H9 (cell line): ENCODE results near the gene ERCC4. TPM values are rescaled to one million over a fixed set of nuclear protein-coding genes. Genes with fewer than 3 reads are reported as not detected.

Experiments used
- DNase-seq: peaks from one replicate; pipeline ENCODE4 v3.0.0-alpha.2; 2017
- H2AFZ ChIP-seq: one replicate; pipeline ENCODE4 v1.6.1; 2013; ENCODE audit warnings: mild to moderate bottlenecking, low read length, control low read depth, moderate library complexity
- H2AK5ac ChIP-seq: 2 replicates; pipeline ENCODE4 v1.6.1; 2013; ENCODE audit warnings: low read length, control low read depth, mixed read lengths; ENCODE audit not compliant: insufficient read length
- H2BK120ac ChIP-seq: one replicate; pipeline ENCODE4 v1.6.1; 2013; ENCODE audit warnings: low read depth, mild to moderate bottlenecking, low read length, control low read depth, inconsistent platforms; ENCODE audit not compliant: poor library complexity, severe bottlenecking
- H2BK12ac ChIP-seq: 2 replicates; pipeline ENCODE4 v1.6.1; 2013; ENCODE audit warnings: low read length, control low read depth, mixed read lengths, low read depth; ENCODE audit not compliant: insufficient read length
- H2BK15ac ChIP-seq: 2 replicates; pipeline ENCODE4 v1.6.1; 2013; ENCODE audit warnings: low read depth, low read length, control low read depth
- H2BK20ac ChIP-seq: one replicate; pipeline ENCODE4 v1.6.1; 2013; ENCODE audit warnings: low read depth, mild to moderate bottlenecking, low read length, control low read depth, inconsistent platforms; ENCODE audit not compliant: poor library complexity, severe bottlenecking
- H2BK5ac ChIP-seq: 2 replicates; pipeline ENCODE4 v1.6.1; 2013; ENCODE audit warnings: low read length, control low read depth, mixed read lengths; ENCODE audit not compliant: insufficient read length
- H3K14ac ChIP-seq: 2 replicates; pipeline ENCODE4 v1.6.1; 2013; ENCODE audit warnings: low read length, control low read depth; ENCODE audit not compliant: insufficient read depth
- H3K18ac ChIP-seq: 2 replicates; pipeline ENCODE4 v1.6.1; 2013; ENCODE audit warnings: low read depth, mild to moderate bottlenecking, mixed read lengths, low read length, control low read depth; ENCODE audit not compliant: insufficient read length
- H3K23ac ChIP-seq: 2 replicates; pipeline ENCODE4 v1.6.1; 2013; ENCODE audit warnings: low read length, control low read depth, mixed read lengths, low read depth; ENCODE audit not compliant: insufficient read length
- H3K23me2 ChIP-seq: 2 replicates; pipeline ENCODE4 v1.6.1; 2013; ENCODE audit warnings: low read depth, mild to moderate bottlenecking, mixed read lengths, low read length, control low read depth; ENCODE audit not compliant: insufficient read length, poor library complexity, severe bottlenecking
- H3K27ac ChIP-seq: 2 replicates; pipeline ENCODE4 v1.5.1; 2013; ENCODE audit warnings: low read length, control low read depth, mixed read lengths, low read depth; ENCODE audit not compliant: insufficient read length
- H3K27me3 ChIP-seq: 2 replicates; pipeline ENCODE4 v1.6.1; 2013; ENCODE audit warnings: low read length, control low read depth, inconsistent platforms; ENCODE audit not compliant: insufficient read depth
- H3K4ac ChIP-seq: 2 replicates; pipeline ENCODE4 v1.6.1; 2013; ENCODE audit warnings: low read depth, mild to moderate bottlenecking, control low read depth, inconsistent platforms, low read length, moderate library complexity
- H3K4me1 ChIP-seq: 2 replicates; pipeline ENCODE4 v1.6.1; 2013; ENCODE audit warnings: low read length, control low read depth, inconsistent platforms; ENCODE audit not compliant: insufficient read depth
- H3K4me2 ChIP-seq: 2 replicates; pipeline ENCODE4 v1.6.1; 2013; ENCODE audit warnings: low read length, control low read depth, mixed read lengths; ENCODE audit not compliant: insufficient read length, insufficient read depth
- H3K56ac ChIP-seq: 2 replicates; pipeline ENCODE4 v1.6.1; 2013; ENCODE audit warnings: low read depth, mild to moderate bottlenecking, mixed read lengths, low read length, control low read depth; ENCODE audit not compliant: insufficient read length
- H3K79me1 ChIP-seq: 2 replicates; pipeline ENCODE4 v1.6.1; 2013; ENCODE audit warnings: low read depth, mild to moderate bottlenecking, moderate library complexity, low read length, control low read depth, inconsistent platforms; ENCODE audit not compliant: insufficient read depth, poor library complexity, severe bottlenecking
- H3K79me2 ChIP-seq: 2 replicates; pipeline ENCODE4 v1.6.1; 2013; ENCODE audit warnings: low read length, control low read depth, inconsistent platforms; ENCODE audit not compliant: insufficient read depth
- H3K9ac ChIP-seq: 2 replicates; pipeline ENCODE4 v1.6.1; 2013; ENCODE audit warnings: low read length, control low read depth, mixed read lengths; ENCODE audit not compliant: insufficient read length; ENCODE audit errors: extremely low read depth
- H3K9me3 ChIP-seq: one replicate; pipeline ENCODE4 v1.6.1; 2013; ENCODE audit warnings: low read depth, low read length, inconsistent platforms; ENCODE audit not compliant: control insufficient read depth
- H3T11ph ChIP-seq: one replicate; pipeline ENCODE4 v1.6.1; 2013; ENCODE audit warnings: mild to moderate bottlenecking, low read length, control low read depth, inconsistent platforms
- H4K20me1 ChIP-seq: one replicate; pipeline ENCODE4 v1.6.1; 2013; ENCODE audit not compliant: control insufficient read depth, insufficient read length, insufficient read depth
- H4K5ac ChIP-seq: 2 replicates; pipeline ENCODE4 v1.6.1; 2013; ENCODE audit warnings: low read depth, mild to moderate bottlenecking, mixed read lengths, low read length, control low read depth; ENCODE audit not compliant: insufficient read length
- H4K8ac ChIP-seq: replicated peaks from 2 replicates; pipeline ENCODE4 v1.6.1; 2013; ENCODE audit warnings: low read length, control low read depth, mixed read lengths, low read depth; ENCODE audit not compliant: insufficient read length
- H4K91ac ChIP-seq: 2 replicates; pipeline ENCODE4 v1.6.1; 2013; ENCODE audit warnings: low read depth, mild to moderate bottlenecking, moderate library complexity, mixed read lengths, low read length, control low read depth; ENCODE audit not compliant: insufficient read length
- H3K27ac Mint-ChIP-seq, 3 experiments: 2 replicates in 2 of 3; 3 replicates in 1 of 3; pipeline ENCODE4 v1.8.0; 2020 to 2021; ENCODE audit warnings: mixed read lengths in 3 of 3, mild to moderate bottlenecking in 1 of 3, moderate library complexity in 1 of 3
- H3K27me3 Mint-ChIP-seq: 2 replicates; pipeline ENCODE4 v1.8.0; 2021; ENCODE audit warnings: low read depth, mild to moderate bottlenecking, moderate library complexity, mixed read lengths
- H3K36me3 Mint-ChIP-seq, 3 experiments: 2 replicates in 2 of 3; 3 replicates in 1 of 3; pipeline ENCODE4 v1.8.0; 2020 to 2021; ENCODE audit warnings: low read depth in 3 of 3, mixed read lengths in 3 of 3; ENCODE audit not compliant: insufficient read depth in 1 of 3
- H3K4me1 Mint-ChIP-seq, 2 experiments: 2 replicates each; pipeline ENCODE4 v1.8.0; 2020; ENCODE audit warnings: mixed read lengths in 2 of 2
- H3K4me3 Mint-ChIP-seq, 2 experiments: 2 replicates in 1 of 2; 3 replicates in 1 of 2; pipeline ENCODE4 v1.8.0; 2020 to 2021; ENCODE audit warnings: mild to moderate bottlenecking in 2 of 2, mixed read lengths in 2 of 2, moderate library complexity in 1 of 2
- H3K9me3 Mint-ChIP-seq, 2 experiments: 2 replicates in 1 of 2; 3 replicates in 1 of 2; pipeline ENCODE4 v1.8.0; 2020; ENCODE audit warnings: mild to moderate bottlenecking in 2 of 2, mixed read lengths in 2 of 2, moderate library complexity in 1 of 2
- WGBS: extraction: QIAGEN DNeasy Blood & Tissue Kit; methylation state at CpG from one replicate; pipeline ENCODE4 v1.1.7; 2013; ENCODE audit warnings: missing lambda C conversion rate, low lambda C conversion rate, mixed read lengths; ENCODE audit not compliant: insufficient read length; ENCODE audit errors: extremely low coverage; 5-methylcytosine and 5-hydroxymethylcytosine counted together
- total RNA-seq: library from RNA; stranded (reverse); gene quantifications from 2 replicates; pipeline ENCODE4 v1.2.1, GENCODE V29; 2021
- TF ChIP-seq, protein P1 (sequence below): fragments of 200-600 bp; sonication (generic); conservative IDR thresholded peaks from 3 replicates; pipeline ENCODE4 v1.8.0; 2021; ENCODE audit warnings: antibody characterized with exemption, mild to moderate bottlenecking

The ERCC4 gene
- total RNA-seq, 1 experiment from 2014 or later, result 15.6 TPM

DNA sequence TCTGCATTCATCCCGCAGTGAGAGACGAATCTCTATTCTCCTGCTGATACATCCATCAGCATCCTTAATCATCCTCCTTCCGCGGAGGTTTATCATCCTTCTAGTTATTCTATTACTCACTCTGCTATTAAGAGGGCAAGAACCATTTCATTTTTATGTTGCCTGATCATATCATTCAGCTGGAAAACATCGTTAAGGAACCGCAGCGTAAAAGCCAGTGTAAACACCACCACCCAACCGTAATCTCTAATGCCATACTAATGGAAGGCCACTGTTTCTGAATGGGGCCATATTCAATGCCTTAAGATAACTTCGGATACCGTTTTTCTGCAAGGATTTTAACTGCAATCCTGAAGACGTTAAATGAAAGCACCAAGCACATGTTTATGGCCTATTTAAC lies 36.7 kb upstream of the ERCC4 start:
- Histone ChIP-seq H2AK5ac (no peak overlapping the region), H2BK12ac (no peak overlapping the region), H4K5ac (no peak overlapping the region), H3K79me2 (no peaks in the 10 kb centered on the region), H2BK15ac (no peak overlapping the region), H3K23me2 (no peaks in the 10 kb centered on the region), H3K14ac (no peak overlapping the region), H3K27ac (no peak overlapping the region), H2BK120ac (no peak overlapping the region), H3K4me2 (no peak overlapping the region), H2AFZ (no peak overlapping the region), H3K4ac (no peak overlapping the region), H3K23ac (no peak overlapping the region), H3K56ac (no peak overlapping the region), H4K8ac (no peak overlapping the region), H3T11ph (no peak overlapping the region), H3K18ac (no peak overlapping the region), H3K79me1 (no peaks in the 10 kb centered on the region), H3K4me1 (no peaks in the 10 kb centered on the region), H3K9ac (no peak overlapping the region), H2BK20ac (no peak overlapping the region), H3K27me3 (no peaks in the 10 kb centered on the region), H3K9me3 (peaks cover 1% of the 10 kb centered on the region), H4K91ac (no peak overlapping the region), H2BK5ac (no peak overlapping the region), H4K20me1 (no peaks in the 10 kb centered on the region)
- Mint-ChIP-seq H3K4me1 (no peaks in the 10 kb centered on the region), H3K27me3 (no peaks in the 10 kb centered on the region; the same call in 1 of the 2 replicates), H3K9me3 (peaks cover 13 to 15% of the 10 kb centered on the region in 2 experiments), H3K27ac (no peak overlapping the region), H3K36me3 (peaks cover 0 to 5% (median 4%) of the 10 kb centered on the region in 3 experiments; a peak in 1 of 7 replicates), H3K4me3 (no peak overlapping the region)
- no peak for DNase-seq
- no CpG with 5 or more reads among the region's 11 CpGs for WGBS
- TF ChIP-seq, protein P1, sequence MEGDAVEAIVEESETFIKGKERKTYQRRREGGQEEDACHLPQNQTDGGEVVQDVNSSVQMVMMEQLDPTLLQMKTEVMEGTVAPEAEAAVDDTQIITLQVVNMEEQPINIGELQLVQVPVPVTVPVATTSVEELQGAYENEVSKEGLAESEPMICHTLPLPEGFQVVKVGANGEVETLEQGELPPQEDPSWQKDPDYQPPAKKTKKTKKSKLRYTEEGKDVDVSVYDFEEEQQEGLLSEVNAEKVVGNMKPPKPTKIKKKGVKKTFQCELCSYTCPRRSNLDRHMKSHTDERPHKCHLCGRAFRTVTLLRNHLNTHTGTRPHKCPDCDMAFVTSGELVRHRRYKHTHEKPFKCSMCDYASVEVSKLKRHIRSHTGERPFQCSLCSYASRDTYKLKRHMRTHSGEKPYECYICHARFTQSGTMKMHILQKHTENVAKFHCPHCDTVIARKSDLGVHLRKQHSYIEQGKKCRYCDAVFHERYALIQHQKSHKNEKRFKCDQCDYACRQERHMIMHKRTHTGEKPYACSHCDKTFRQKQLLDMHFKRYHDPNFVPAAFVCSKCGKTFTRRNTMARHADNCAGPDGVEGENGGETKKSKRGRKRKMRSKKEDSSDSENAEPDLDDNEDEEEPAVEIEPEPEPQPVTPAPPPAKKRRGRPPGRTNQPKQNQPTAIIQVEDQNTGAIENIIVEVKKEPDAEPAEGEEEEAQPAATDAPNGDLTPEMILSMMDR, result no peak
